DMS 273 (cell line): ENCODE results near the gene C1QTNF12.
A peak's percentile ranks its signal among the peaks of the same experiment; 100 is the strongest.
"Not testable (repeated sequence)": the region's sequence is repeated elsewhere in the genome, so short reads cannot be mapped to it uniquely, and the experiment has no call there.

Source experiments
- DNase-seq: peaks from one replicate; lab custom pipeline; 2025; ENCODE audit not compliant: unreplicated experiment; lab: John Stamatoyannopoulos, UW

The C1QTNF12 gene

DNA sequence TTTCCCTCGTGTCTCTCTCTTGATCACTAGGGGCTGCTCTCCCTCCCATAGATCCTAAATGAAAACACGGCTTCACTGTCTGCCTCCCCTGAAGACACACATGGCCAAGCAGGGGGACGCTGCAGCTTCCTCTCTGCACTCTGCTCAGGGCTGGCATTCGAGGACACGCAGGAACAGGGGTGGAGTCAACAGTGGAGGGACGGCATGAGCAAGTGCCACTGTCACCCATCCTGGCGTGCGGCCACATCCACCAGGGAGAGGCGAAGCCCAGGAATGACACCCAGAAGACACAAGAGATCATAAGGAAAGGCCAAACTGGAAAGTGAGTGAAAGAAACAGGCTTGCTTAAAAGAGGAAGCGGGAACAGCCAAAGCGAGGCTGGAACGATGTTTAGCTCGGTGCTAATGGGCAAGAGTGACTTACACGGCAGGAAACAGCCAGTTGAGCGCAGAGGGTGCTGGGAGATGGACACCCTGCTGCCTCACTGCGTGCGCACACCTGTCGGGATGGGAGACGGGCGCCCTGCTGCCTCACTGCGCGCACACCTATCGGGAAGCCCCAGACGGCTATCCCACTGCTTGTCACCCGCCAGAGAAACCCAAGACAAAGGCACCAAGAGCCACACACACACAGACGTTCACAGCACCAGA is 13.6 kb upstream of the C1QTNF12 start:
- DNase-seq, result no peak

GRCh38 chr1:1259540-1259939 is 13.0 kb upstream of the C1QTNF12 start:
- no peak for DNase-seq

DNA sequence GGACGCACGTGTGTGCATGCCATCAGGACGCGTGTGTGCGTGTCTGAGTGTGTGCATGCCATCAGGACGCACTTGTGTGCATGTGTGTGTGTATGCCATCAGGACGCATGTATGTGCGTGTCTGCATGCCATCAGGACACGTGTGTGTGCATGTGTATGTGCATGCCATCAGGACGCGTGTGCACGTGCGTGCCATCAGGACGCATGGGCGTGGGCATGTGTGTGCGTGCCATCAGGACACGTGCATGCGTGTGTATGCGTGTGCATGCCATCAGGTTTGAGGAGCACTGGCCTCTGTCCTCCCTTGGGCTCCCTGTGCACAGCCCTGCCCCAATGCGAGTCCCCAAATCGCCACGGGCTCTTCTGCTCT is 12.6 kb upstream of the C1QTNF12 start:
- no peak for DNase-seq

- DNase-seq, result no peak
Observed at GRCh38 chr1:1256956-1257871, 10.7 kb upstream of the C1QTNF12 start.

DNA sequence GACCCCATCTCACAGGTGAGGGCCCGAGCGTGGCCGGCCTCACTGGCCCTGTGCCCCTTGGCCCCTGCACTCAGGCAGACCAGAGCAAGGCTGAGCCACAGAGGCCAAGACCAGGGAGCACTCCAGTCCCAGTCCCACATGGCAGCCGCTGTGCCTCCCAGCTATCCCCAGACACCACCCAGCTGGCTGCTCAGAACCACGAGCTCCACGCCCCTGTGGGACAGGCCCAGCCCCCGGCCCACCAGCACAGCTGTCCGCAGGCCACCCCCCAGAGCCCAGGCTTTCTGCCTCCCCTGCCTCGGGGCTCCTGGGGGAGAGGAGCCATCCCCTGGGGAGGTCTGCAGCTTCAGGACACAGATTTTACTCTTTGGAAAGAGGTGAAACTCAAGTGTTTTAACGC is 9.1 kb upstream of the C1QTNF12 start:
- no peak for DNase-seq

DNA sequence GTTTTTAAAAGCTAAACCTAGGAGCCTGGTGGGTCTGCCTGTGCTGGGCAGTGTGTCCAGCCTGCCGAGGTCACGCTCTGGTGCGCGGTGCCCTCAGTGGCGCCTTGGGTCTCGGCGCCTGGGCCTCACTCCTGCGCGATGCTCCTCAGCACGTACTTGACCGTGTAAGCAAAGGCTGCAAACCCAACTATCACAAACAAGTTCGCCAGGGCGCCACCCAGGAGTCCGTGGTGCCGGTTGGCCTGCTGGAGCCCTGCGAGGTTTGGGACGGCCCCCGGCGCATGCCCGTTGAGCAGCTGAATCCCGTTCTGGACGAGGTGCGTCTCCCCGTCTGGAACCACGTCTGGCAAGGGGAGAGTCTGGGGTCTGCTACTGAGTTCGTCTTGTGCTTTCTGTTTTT is 8.6 kb upstream of the C1QTNF12 start:
- DNase-seq, result no peak

DNA sequence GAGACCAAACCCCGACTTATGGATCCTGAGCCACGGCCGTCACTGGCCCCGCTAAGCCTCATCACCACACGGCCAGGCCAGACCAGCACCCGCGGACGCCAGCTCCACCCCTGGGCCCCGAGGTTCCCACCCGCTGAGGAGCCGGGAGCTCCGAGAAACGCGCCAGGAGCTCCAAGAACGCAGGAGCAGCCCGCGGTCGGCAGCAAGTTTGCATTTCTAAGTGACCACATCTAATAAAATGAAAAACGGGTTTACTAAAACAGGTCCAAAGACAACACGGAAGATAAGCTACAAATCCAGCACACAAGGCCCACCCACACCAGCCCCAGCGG is 8.1 kb upstream of the C1QTNF12 start:
- no peak for DNase-seq

GRCh38 chr1:1253972-1254666 is 7.6 kb upstream of the C1QTNF12 start:
- no peak for DNase-seq

DNA sequence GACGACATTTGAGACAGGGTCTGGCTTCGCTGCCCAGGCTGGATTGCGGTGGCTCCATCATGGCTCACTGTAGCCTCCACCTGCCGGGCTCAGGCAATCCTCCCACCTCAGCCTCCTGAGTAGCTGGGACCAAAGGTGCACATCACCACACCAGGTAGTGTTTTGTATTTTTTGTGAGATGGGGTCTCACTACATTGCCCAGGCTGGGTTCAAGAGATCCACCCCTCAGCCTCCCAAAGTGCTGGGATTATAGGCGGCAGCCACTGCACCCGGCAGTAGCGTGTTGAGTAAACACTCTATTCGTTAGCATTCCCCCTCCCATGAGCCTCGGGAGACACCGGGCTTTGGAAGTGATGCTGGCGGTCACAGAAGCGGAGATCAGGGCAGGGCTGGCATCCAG is 6.8 kb upstream of the C1QTNF12 start:
- DNase-seq, result no peak

GRCh38 chr1:1250786-1251284 is 4.3 kb upstream of the C1QTNF12 start:
- peak; percentile 84 for DNase-seq

DNA sequence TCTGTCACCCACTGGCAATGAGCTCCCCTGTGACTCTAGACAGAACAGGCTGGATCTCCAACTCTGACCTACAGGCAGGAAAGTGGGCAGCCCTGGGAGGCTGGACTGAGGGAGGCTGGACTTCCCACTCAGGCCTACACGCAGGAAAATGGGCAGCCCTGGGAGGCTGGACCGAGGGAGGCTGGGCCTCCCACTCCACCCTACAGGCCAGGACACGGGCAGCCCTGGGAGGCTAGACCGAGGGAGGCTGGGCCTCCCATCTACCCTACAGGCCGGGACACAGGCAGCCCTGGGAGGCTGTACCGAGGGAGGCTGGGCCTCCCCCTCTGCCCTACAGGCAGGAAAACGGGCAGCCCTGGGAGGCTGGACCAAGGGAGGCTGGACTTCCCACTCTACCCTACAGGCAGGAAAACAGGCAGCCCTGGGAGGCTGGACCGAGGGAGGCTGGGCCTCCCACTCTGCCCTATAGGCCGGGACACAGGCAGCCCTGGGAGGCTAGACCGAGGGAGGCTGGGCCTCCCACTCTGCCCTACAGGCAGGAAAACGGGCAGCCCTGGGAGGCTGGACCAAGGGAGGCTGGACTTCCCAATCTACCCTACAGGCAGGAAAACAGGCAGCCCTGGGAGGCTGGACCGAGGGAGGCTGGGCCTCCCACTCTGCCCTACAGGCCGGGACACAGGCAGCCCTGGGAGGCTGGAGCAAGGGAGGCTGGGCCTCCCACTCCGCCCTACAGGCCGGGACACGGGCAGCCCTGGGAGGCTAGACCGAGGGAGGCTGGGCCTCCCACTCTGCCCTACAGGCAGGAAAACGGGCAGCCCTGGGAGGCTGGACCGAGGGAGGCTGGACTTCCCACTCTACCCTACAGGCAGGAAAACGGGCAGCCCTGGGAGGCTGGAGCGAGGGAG is 1.7 kb upstream of the C1QTNF12 start:
- not testable (repeated sequence) for DNase-seq

DNA sequence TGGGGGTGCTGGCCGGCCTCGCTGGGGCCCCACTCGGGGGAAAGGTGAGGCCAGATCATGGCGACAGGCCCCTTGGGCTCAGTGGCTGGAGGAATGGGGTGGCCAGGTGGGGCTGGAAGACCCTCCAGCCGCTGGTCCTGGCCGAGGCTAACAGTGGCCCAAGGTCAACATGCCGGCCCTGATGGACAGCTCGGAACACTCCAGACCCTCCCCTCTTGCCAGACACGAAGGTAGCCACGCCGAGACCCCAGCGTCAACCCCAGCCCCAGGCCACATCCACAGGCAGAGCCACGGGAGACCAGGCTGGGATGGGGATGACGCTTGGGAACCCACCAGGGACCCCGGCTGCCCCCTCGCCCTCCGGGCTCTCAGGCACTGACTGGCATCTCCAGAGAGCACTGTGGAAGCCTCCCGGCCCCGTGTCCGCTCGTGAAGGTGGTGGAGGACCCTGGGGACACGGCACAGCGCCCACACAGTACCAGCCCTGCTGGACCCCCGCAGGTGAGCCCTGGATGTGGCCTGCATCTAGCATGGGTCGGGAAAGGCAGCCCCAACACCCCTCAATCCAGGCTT is 905 bp upstream of the C1QTNF12 start:
- DNase-seq, result no peak

DNA sequence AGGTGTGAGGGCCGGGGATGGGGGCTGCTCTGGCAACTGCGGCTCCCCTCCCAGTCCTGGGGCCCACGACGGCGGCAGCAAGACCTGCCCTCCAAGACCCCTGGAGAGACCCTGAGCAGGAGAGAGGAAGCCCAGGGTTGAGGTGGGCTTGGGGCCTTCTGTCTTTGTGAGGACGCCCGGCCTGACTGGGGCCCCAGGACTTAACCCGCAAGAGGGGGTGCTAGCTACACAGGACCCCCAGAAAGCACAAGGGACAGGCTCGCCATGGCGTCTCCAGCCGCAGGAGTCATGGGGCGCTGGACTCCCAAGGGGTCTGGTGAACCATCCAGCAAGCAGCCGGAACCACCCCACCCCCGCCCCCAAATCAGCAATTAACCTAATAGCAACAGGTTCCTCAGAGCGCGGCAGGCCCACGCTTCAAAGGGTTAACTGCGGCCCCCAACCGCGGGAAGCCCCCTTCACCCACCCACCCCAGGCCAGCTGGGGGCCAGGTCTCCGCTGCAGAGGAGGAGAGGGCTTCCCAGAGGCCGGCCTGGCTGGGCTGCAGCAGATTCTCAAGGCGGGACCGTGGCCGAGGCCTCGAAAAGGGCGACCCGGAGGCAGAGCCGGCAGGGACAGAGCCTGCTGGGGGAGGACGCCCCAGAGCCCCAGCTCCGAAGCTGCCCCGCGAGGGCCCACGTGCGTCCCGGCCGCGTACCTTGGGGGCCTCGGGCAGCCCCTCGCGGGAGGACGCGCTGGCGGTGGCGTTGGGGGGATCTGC is 525 bp downstream of the C1QTNF12 start:
- peak; percentile 76 for DNase-seq

GRCh38 chr1:1245178-1245816 is 1.2 kb downstream of the C1QTNF12 start:
- peak; percentile 48 for DNase-seq

DNA sequence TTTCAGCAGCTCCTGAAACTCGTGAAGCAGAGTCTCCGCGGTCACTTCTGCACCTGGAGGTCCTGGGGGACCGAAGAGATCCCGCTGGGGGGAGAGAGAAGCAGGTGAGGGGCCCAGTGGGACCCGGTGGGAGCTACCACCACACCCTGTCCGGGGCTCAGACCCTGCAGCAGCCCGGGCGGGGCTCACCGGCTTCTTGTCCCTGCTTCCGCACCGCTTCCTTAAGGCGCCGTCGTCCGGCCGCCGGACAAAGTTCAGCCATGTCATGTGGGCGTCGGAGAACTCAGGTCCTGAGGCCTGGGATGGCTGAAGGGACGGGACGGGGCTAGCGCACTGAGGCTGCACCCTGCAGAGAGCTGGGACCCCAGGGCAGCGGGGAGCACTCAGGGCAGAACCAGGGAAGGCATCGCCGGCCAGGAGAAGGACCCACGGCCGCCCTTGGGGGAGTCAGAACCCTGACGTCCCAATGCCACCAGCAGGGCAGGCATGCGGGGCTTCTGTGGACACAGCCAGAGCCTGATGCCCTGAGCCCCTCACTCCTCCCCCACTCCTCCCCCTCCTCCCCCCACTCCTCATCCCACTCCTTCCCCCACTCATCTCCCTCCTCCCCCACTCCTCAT is 2.2 kb downstream of the C1QTNF12 start:
- peak; percentile 58 for DNase-seq

DNA sequence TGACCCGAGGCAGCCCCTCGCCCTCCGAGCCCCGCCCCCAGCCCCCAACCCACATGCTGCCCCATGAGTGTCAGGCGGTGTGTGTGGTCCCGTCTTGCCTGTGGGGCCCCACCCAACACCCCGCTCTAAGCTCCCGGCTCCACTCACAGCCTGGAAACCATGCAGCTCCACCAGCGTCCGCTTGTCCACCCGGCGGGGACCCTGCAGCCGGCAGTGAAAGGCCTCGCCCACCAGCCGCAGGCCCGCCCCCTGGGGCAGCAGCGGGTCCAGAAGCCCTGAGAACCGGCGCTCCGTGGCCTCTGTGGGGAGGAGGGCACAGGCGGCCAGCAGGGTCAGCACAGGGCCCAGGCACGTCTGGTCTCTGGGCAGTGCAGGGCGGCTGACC is 2.7 kb downstream of the C1QTNF12 start:
- peak; percentile 54 for DNase-seq

- DNase-seq, result no peak
Observed at GRCh38 chr1:1243266-1243660, 3.3 kb downstream of the C1QTNF12 start.

- DNase-seq, result peak; percentile 55
Observed at GRCh38 chr1:1242461-1243265, 3.9 kb downstream of the C1QTNF12 start.
